ENCODE measurements around the gene NPIPB4. TPM values are rescaled to one million over a fixed set of nuclear protein-coding genes. Genes with fewer than 3 reads are reported as not detected.
"Not testable (repeated sequence)": the region's sequence is repeated elsewhere in the genome, so short reads cannot be mapped to it uniquely, and the experiment has no call there.

NPIPB4 gene
- total and polyA plus RNA-seq, 3 experiments from 2014 or later: 7.8 to 111 (median 105) TPM

DNA sequence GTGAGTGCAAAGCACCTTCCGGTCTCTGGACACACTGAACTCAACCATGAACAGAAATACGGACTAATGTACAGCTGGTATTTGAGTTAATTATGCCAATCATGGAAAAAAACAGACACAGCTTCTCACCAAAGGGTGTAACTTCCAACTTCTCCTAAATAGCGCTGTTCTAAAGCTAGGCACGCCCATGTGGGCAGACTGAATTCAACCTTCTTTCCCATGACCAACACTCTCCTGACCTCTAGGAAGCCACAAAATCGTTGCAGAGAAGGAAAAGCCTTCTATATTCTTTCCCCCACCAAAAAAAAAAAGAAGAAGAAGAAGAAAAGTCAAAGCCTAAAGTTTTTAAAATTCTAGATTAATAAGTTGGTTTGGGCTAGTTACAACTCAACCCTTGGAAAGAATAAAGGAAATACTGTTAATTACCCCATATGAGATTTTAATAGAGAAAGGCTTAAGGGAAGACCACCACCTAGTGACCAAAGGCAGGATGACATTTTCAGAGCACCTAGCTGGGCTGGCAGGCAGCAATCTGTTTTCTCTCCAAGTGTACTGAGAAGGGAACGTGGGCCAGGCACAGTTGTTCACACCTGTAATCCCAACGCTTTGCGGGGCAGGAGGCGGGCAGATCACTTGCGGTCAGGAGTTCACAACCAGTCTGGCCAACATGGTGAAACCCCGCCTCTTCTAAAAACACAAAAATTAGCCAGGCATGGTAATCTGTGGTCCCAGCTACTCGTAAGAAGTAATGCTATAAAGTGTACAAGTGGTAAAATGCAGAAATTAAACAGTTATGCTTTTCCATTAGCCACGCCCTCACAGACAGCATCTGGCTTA lies 55.8 kb downstream of the NPIPB4 start:
- CTCF ChIA-PET; H3K4me1 ChIP-seq (ENCODE audit: insufficient read depth, low read length); H3K4me3 Mint-ChIP-seq; H3K4me1 Mint-ChIP-seq; H3K4me3 ChIP-seq (ENCODE audit: low read length); H3K27ac ChIP-seq (ENCODE audit: low read depth, low read length); H3K9me3 ChIP-seq (ENCODE audit: low read length); POLR2A ChIA-PET; H3K9me3 Mint-ChIP-seq; H3K27me3 ChIP-seq (ENCODE audit: insufficient read depth, low read length, poor library complexity, severe bottlenecking); H3K36me3 ChIP-seq (ENCODE audit: insufficient read depth, low read length); H3K27me3 Mint-ChIP-seq; DNase-seq: not testable (repeated sequence)
- peaks cover 3 to 32% (median 7%) of the 10 kb centered on the region in 3 donors for H3K36me3 Mint-ChIP-seq
- H3K27ac Mint-ChIP-seq: peak overlapping the region in 2 of 8 donors; percentile 8 to 82

DNA sequence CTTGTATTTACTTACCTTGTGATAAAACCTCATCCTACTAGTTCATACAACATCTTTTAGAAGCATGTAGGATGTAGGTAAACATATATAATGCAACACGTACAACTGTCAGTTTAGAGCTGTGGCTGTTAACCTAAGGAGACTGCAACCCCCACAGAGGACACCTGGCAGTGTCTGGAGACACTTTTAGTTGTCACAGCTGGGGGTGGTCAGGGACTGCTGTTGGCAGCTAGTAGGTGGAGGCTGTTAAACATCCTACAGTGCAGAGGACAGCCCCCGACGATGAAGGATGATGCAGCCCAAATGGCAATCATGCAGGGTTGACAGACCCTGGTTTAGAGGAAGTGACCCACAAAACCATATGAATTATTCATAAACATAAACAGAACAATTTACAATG lies 59.0 kb downstream of the NPIPB4 start:
- POLR2A ChIA-PET; H3K9me3 Mint-ChIP-seq; H3K9me3 ChIP-seq (ENCODE audit: low read length); H3K27me3 Mint-ChIP-seq; H3K4me1 ChIP-seq (ENCODE audit: insufficient read depth, low read length); H3K27ac ChIP-seq (ENCODE audit: low read depth, low read length); H3K27me3 ChIP-seq (ENCODE audit: insufficient read depth, low read length, poor library complexity, severe bottlenecking); H3K4me1 Mint-ChIP-seq; H3K4me3 ChIP-seq (ENCODE audit: low read length); H3K4me3 Mint-ChIP-seq; CTCF ChIA-PET; DNase-seq; H3K36me3 ChIP-seq (ENCODE audit: insufficient read depth, low read length); H3K27ac Mint-ChIP-seq: not testable (repeated sequence)
- peaks cover 3 to 26% (median 7%) of the 10 kb centered on the region in 3 donors for H3K36me3 Mint-ChIP-seq

DNA sequence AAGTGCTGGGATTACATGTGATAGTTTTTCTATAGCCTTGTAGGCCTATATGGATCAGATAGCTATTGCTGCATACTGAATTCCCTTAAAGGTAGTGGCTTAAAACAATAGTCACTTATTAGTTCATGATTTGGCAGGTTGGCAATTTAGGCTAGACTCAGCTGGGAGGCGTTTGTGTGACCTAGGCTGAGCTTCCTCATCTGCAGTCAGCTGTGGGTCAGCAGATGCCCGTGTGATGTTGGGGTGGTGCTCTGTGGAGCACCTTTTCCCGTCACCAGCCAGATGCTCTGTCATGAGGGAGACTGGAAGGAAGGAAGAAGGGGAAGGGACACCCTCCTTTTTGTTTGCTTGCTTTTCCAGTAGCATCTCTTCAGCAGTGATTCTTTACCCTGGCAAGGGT lies 64.2 kb downstream of the NPIPB4 start:
- H3K9me3 ChIP-seq (ENCODE audit: low read length); H3K36me3 Mint-ChIP-seq; H3K4me3 Mint-ChIP-seq; H3K27ac ChIP-seq (ENCODE audit: low read depth, low read length); POLR2A ChIA-PET; H3K4me1 Mint-ChIP-seq; H3K36me3 ChIP-seq (ENCODE audit: insufficient read depth, low read length); H3K27ac Mint-ChIP-seq; H3K27me3 ChIP-seq (ENCODE audit: insufficient read depth, low read length, poor library complexity, severe bottlenecking); H3K9me3 Mint-ChIP-seq; H3K27me3 Mint-ChIP-seq; DNase-seq; H3K4me3 ChIP-seq (ENCODE audit: low read length); H3K4me1 ChIP-seq (ENCODE audit: insufficient read depth, low read length); CTCF ChIA-PET: not testable (repeated sequence)

GRCh38 chr16:21790506-21790905 lies 67.0 kb downstream of the NPIPB4 start:
- H3K4me3 ChIP-seq (ENCODE audit: low read length); H3K4me1 Mint-ChIP-seq; POLR2A ChIA-PET; H3K27me3 ChIP-seq (ENCODE audit: insufficient read depth, low read length, poor library complexity, severe bottlenecking); H3K27me3 Mint-ChIP-seq; H3K9me3 Mint-ChIP-seq; H3K27ac ChIP-seq (ENCODE audit: low read depth, low read length); H3K36me3 ChIP-seq (ENCODE audit: insufficient read depth, low read length); H3K27ac Mint-ChIP-seq; H3K36me3 Mint-ChIP-seq; DNase-seq; H3K4me3 Mint-ChIP-seq; H3K4me1 ChIP-seq (ENCODE audit: insufficient read depth, low read length); H3K9me3 ChIP-seq (ENCODE audit: low read length); CTCF ChIA-PET: not testable (repeated sequence)

Other genes with a start within 250 kb of the NPIPB4 start
- 1 to 10 TPM in 1 of 2 experiments, under 1 TPM in 1; 0.58 to 1.1 TPM for gene IGSF6, start 205.1 kb downstream of the NPIPB4 start, total RNA-seq
- 0.32 TPM for gene IGSF6, start 205.1 kb downstream of the NPIPB4 start, polyA plus RNA-seq
- under 1 TPM; 0.09 TPM for gene OTOA, start 193.8 kb downstream of the NPIPB4 start, total RNA-seq
- not detected for gene OTOA, start 193.8 kb downstream of the NPIPB4 start, polyA plus RNA-seq
- gene UQCRC2, start 95.6 kb upstream of the NPIPB4 start, total RNA-seq: 100 to 1,000 TPM; 201 to 209 TPM
- 171 TPM for gene UQCRC2, start 95.6 kb upstream of the NPIPB4 start, polyA plus RNA-seq
- gene PDZD9, start 143.4 kb upstream of the NPIPB4 start, total RNA-seq: not detected
- gene PDZD9, start 143.4 kb upstream of the NPIPB4 start, polyA plus RNA-seq: not detected
- 10 to 100 TPM in 1 of 2 experiments, 1 to 10 TPM in 1; 9.2 to 11.4 TPM for gene MOSMO, start 150.4 kb upstream of the NPIPB4 start, total RNA-seq
- 6.1 TPM for gene MOSMO, start 150.4 kb upstream of the NPIPB4 start, polyA plus RNA-seq
- under 1 TPM; 0.04 to 0.16 TPM for gene VWA3A, start 234.8 kb upstream of the NPIPB4 start, total RNA-seq
- not detected for gene VWA3A, start 234.8 kb upstream of the NPIPB4 start, polyA plus RNA-seq